Type B pancreatic cell (in vitro differentiated cells): Measurements from ENCODE around the gene STK10. TPM values are rescaled to one million over a fixed set of nuclear protein-coding genes. Genes with fewer than 3 reads are reported as not detected.

Source experiments
- DNase-seq: peaks from one replicate; pipeline ENCODE4 v3.0.0; 2021; ENCODE audit warnings: mixed read lengths; ENCODE audit not compliant: unreplicated experiment; ENCODE audit errors: extremely low spot score
- H3K27ac Mint-ChIP-seq: 2 replicates; pipeline ENCODE4 v1.8.0; 2021; ENCODE audit warnings: mild to moderate bottlenecking, mixed read lengths
- H3K27me3 Mint-ChIP-seq: 2 replicates; pipeline ENCODE4 v1.8.0; 2021; ENCODE audit warnings: mixed read lengths
- H3K36me3 Mint-ChIP-seq: 2 replicates; pipeline ENCODE4 v1.8.0; 2021; ENCODE audit warnings: mixed read lengths
- H3K4me1 Mint-ChIP-seq: one replicate; pipeline ENCODE4 v1.8.0; 2021; ENCODE audit warnings: mixed read lengths; ENCODE audit not compliant: unreplicated experiment
- H3K4me3 Mint-ChIP-seq: 2 replicates; pipeline ENCODE4 v1.8.0; 2021; ENCODE audit warnings: mild to moderate bottlenecking, mixed read lengths
- H3K9me3 Mint-ChIP-seq: 2 replicates; pipeline ENCODE4 v1.8.0; 2021; ENCODE audit warnings: mixed read lengths
- CTCF ChIP-seq: fragments of 200-600 bp; sonication (generic); conservative IDR thresholded peaks from 2 replicates; pipeline ENCODE4 v1.5.0; 2021; ENCODE audit warnings: antibody characterized with exemption, mild to moderate bottlenecking
- total RNA-seq: library from RNA; stranded (reverse); gene quantifications from 2 replicates; pipeline ENCODE4 v1.2.1, GENCODE V29; 2021; ENCODE audit warnings: low replicate concordance

Gene STK10
- total RNA-seq, 1 donor from 2014 or later: 15.2 TPM

- no peak for TF ChIP-seq CTCF
- H3K27ac Mint-ChIP-seq: no peak overlapping the region
- DNase-seq: no peak
- peaks cover 51% of the 10 kb centered on the region for H3K36me3 Mint-ChIP-seq
- peaks cover 8% of the 10 kb centered on the region for H3K9me3 Mint-ChIP-seq
- H3K4me1 Mint-ChIP-seq: peaks cover 4% of the 10 kb centered on the region
- no peaks in the 10 kb centered on the region for H3K27me3 Mint-ChIP-seq
- no peak overlapping the region for H3K4me3 Mint-ChIP-seq
These were observed 37.0 kb upstream of the STK10 start for GRCh38 chr5:172224996-172225395.

- no peak for TF ChIP-seq CTCF
- Mint-ChIP-seq H3K4me3 (no peak overlapping the region), H3K36me3 (peaks cover 57% of the 10 kb centered on the region), H3K9me3 (peaks cover 11% of the 10 kb centered on the region), H3K4me1 (peaks cover 4% of the 10 kb centered on the region), H3K27me3 (no peaks in the 10 kb centered on the region), H3K27ac (no peak overlapping the region)
- DNase-seq: no peak
These were observed 36.2 kb upstream of the STK10 start for GRCh38 chr5:172223901-172224873.

- no peaks in the 10 kb centered on the region for H3K27me3 Mint-ChIP-seq
- no peak for DNase-seq
- peaks cover 4% of the 10 kb centered on the region for H3K4me1 Mint-ChIP-seq
- H3K36me3 Mint-ChIP-seq: peaks cover 68% of the 10 kb centered on the region
- no peak overlapping the region for H3K4me3 Mint-ChIP-seq
- no peak for TF ChIP-seq CTCF
- H3K27ac Mint-ChIP-seq: no peak overlapping the region
- H3K9me3 Mint-ChIP-seq: peaks cover 19% of the 10 kb centered on the region
These were observed 31.3 kb upstream of the STK10 start for GRCh38 chr5:172219296-172219695.

GRCh38 chr5:172216345-172216744, 28.3 kb upstream of the STK10 start:
- no peak for TF ChIP-seq CTCF
- H3K27ac Mint-ChIP-seq: no peak overlapping the region
- peaks cover 11% of the 10 kb centered on the region for H3K9me3 Mint-ChIP-seq
- DNase-seq: no peak
- peaks cover 3% of the 10 kb centered on the region for H3K4me1 Mint-ChIP-seq
- no peaks in the 10 kb centered on the region for H3K27me3 Mint-ChIP-seq
- H3K36me3 Mint-ChIP-seq: peaks cover 55% of the 10 kb centered on the region
- no peak overlapping the region for H3K4me3 Mint-ChIP-seq

- no peak overlapping the region for H3K4me3 Mint-ChIP-seq
- peaks cover 6% of the 10 kb centered on the region for H3K9me3 Mint-ChIP-seq
- H3K27me3 Mint-ChIP-seq: no peaks in the 10 kb centered on the region
- DNase-seq: no peak
- peaks cover 51% of the 10 kb centered on the region for H3K36me3 Mint-ChIP-seq
- H3K4me1 Mint-ChIP-seq: peaks cover 7% of the 10 kb centered on the region
- no peak for TF ChIP-seq CTCF
- no peak overlapping the region for H3K27ac Mint-ChIP-seq
These were observed 25.1 kb upstream of the STK10 start for GRCh38 chr5:172213126-172213525.
